GM19328 (cell line): ENCODE data around the gene CDKN1A.

Experiments
- ATAC-seq: cut with Tn5 transposase; IDR thresholded peaks from one replicate; pipeline ENCODE4 v1.9.1; 2021; ENCODE audit warnings: mild to moderate bottlenecking, moderate library complexity; ENCODE audit not compliant: unreplicated experiment

Gene CDKN1A

DNA sequence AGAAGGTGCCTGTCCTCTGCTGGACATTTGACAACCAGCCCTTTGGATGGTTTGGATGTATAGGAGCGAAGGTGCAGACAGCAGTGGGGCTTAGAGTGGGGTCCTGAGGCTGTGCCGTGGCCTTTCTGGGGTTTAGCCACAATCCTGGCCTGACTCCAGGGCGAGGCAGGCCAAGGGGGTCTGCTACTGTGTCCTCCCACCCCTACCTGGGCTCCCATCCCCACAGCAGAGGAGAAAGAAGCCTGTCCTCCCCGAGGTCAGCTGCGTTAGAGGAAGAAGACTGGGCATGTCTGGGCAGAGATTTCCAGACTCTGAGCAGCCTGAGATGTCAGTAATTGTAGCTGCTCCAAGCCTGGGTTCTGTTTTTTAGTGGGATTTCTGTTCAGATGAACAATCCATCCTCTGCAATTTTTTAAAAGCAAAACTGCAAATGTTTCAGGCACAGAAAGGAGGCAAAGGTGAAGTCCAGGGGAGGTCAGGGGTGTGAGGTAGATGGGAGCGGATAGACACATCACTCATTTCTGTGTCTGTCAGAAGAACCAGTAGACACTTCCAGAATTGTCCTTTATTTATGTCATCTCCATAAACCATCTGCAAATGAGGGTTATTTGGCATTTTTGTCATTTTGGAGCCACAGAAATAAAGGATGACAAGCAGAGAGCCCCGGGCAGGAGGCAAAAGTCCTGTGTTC is 1.3 kb upstream of the CDKN1A start:
- no peak for ATAC-seq

DNA sequence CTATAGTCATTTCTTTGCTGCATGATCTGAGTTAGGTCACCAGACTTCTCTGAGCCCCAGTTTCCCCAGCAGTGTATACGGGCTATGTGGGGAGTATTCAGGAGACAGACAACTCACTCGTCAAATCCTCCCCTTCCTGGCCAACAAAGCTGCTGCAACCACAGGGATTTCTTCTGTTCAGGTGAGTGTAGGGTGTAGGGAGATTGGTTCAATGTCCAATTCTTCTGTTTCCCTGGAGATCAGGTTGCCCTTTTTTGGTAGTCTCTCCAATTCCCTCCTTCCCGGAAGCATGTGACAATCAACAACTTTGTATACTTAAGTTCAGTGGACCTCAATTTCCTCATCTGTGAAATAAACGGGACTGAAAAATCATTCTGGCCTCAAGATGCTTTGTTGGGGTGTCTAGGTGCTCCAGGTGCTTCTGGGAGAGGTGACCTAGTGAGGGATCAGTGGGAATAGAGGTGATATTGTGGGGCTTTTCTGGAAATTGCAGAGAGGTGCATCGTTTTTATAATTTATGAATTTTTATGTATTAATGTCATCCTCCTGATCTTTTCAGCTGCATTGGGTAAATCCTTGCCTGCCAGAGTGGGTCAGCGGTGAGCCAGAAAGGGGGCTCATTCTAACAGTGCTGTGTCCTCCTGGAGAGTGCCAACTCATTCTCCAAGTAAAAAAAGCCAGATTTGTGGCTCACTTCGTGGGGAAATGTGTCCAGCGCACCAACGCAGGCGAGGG is 594 bp upstream of the CDKN1A start:
- no peak for ATAC-seq

DNA sequence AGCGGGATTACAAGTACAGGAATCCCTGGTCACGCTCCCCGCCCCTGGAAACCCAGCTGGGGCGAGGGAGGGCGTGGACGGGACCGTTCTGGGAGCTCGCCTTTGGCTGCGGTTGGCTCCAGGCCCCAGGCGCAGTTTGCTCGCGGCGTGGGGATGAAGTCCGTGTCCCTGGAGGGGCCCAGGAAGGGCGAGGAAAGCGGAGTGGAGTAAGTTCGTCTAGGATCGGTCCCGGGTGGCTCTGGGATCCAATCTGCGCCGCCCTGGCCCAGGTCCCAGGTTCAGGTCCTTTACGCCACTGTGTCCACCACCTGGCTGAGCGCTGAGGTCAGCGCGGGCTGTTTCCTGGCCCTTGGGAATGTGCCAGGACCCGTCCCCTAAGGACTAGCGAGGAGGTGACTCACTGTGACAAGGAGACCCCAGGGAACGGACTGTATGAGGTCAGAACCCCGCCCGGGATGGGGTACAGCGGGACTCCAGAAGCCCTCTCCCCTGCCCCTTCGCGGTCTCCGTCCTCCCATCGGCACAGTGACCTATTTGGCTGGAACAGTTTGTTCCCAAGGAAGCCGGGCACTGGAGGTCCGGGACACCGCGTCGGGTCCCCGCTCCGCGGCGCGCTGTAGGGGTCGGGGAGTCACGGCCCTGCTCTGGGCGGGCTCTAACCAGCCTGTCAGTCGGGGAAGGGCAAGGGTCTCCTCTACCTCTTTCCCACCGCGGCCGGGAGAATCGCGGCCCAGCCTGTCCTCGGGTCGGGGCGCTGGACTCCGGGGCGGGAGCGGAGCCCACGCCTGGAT is 724 bp downstream of the CDKN1A start:
- ATAC-seq, result no peak

- ATAC-seq, result no peak
These were observed 4.0 kb downstream of the CDKN1A start for GRCh38 chr6:36682328-36683144.

DNA sequence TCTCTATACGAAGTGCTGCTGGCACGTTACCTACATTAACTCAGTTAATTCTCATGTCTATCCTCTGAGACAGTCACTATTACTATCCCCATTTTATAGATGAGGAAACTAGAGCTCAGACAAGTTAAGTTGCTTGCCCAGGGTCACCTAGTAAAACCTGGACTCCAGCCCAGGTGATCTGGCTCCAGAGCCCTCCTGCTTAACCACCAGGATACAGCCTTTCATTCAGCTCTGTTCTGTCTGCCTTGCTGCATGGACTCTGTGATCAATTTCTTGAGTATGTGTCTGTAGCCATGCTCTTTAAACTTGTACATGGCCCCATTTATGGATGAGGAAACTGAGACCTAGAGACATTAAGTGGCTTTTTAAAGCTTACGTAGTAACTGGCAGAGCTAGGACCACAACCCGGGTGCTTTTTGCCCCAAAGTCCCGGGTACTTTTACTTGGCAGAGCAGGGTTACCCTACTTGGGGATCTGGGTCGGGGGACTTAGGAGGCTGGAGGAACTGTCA is 4.7 kb downstream of the CDKN1A start:
- ATAC-seq, result no peak

- no peak for ATAC-seq
These were observed 5.3 kb downstream of the CDKN1A start for GRCh38 chr6:36683656-36684446.

DNA sequence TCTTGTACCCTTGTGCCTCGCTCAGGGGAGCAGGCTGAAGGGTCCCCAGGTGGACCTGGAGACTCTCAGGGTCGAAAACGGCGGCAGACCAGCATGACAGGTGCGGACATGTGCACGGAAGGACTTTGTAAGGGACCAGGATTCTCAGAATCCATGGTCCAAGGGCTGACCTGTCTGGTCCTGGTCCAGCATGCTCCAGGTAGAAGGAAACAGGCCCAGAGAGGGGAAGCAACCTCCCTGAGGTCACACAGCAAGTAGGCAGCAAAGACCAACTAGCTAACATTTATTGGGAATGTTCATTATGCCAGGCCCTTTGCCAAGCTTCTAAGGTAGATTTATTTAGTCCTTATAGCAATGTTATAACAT is 5.9 kb downstream of the CDKN1A start:
- no peak for ATAC-seq

GRCh38 chr6:36685166-36685924 is 6.8 kb downstream of the CDKN1A start:
- no peak for ATAC-seq

DNA sequence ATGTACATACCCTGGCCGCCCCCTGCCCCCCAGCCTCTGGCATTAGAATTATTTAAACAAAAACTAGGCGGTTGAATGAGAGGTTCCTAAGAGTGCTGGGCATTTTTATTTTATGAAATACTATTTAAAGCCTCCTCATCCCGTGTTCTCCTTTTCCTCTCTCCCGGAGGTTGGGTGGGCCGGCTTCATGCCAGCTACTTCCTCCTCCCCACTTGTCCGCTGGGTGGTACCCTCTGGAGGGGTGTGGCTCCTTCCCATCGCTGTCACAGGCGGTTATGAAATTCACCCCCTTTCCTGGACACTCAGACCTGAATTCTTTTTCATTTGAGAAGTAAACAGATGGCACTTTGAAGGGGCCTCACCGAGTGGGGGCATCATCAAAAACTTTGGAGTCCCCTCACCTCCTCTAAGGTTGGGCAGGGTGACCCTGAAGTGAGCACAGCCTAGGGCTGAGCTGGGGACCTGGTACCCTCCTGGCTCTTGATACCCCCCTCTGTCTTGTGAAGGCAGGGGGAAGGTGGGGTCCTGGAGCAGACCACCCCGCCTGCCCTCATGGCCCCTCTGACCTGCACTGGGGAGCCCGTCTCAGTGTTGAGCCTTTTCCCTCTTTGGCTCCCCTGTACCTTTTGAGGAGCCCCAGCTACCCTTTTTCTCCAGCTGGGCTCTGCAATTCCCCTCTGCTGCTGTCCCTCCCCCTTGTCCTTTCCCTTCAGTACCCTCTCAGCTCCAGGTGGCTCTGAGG is 7.6 kb downstream of the CDKN1A start:
- ATAC-seq, result no peak

DNA sequence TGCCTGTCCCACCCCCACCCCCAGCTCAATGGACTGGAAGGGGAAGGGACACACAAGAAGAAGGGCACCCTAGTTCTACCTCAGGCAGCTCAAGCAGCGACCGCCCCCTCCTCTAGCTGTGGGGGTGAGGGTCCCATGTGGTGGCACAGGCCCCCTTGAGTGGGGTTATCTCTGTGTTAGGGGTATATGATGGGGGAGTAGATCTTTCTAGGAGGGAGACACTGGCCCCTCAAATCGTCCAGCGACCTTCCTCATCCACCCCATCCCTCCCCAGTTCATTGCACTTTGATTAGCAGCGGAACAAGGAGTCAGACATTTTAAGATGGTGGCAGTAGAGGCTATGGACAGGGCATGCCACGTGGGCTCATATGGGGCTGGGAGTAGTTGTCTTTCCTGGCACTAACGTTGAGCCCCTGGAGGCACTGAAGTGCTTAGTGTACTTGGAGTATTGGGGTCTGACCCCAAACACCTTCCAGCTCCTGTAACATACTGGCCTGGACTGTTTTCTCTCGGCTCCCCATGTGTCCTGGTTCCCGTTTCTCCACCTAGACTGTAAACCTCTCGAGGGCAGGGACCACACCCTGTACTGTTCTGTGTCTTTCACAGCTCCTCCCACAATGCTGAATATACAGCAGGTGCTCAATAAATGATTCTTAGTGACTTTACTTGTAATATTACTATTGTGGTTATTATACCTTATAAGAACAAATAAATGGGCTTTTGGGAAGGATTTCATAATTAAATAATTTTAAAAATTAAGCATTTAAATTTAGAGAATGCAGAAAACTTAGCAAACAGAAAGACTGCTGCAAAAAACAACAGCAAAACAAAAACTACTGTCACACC is 8.4 kb downstream of the CDKN1A start:
- no peak for ATAC-seq

GRCh38 chr6:36688063-36688738 is 9.7 kb downstream of the CDKN1A start:
- ATAC-seq, result no peak

DNA sequence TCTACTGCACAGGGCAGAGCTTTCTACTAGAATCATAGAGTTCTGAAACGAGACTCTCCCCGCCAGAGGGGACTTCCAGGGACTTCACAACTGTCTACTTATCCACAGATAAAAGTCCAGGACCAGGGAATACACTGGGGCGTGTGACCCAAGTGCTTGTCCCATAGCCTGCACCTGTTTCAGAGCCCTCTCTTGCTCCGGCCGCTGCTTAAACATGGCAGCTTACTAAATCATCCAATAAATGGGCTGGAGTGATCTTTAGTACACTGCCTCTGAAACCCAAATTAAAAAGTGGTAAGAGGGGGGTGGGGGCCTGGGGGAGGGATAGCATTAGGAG is 10.2 kb downstream of the CDKN1A start:
- ATAC-seq, result no peak

GRCh38 chr6:36691011-36691410 is 12.5 kb downstream of the CDKN1A start:
- no peak for ATAC-seq

DNA sequence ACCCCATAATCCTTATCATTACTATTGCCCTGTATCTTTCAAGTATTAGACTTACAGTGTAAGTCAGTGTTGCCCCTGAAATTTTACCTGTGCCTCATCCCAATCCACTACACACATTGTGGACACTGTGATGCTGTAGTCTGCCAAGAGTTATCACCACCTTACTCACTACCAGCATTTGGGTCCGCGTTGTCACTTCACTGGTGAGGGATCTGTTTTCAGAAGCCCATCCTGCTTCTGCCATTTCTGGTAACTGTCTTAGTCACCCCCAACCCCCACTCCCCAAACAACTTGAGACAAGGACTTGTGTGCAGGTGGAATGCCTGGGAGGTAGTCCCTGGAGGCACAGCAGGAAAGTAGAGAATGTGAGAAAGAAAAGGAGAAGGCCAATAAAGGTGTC is 13.1 kb downstream of the CDKN1A start:
- ATAC-seq, result no peak

- peak; percentile 52 for ATAC-seq
These were observed 13.7 kb downstream of the CDKN1A start for GRCh38 chr6:36692220-36692619.

GRCh38 chr6:36692861-36693702 is 14.6 kb downstream of the CDKN1A start:
- ATAC-seq, result no peak
